ENCODE results near the gene NPAP1. TPM values are rescaled to one million over a fixed set of nuclear protein-coding genes. Genes with fewer than 3 reads are reported as not detected.

Gene NPAP1
- total and polyA plus RNA-seq, 2 donors (not counting 3 experiments of a cell fraction or from before 2014, with no cell fraction given) = not detected

DNA sequence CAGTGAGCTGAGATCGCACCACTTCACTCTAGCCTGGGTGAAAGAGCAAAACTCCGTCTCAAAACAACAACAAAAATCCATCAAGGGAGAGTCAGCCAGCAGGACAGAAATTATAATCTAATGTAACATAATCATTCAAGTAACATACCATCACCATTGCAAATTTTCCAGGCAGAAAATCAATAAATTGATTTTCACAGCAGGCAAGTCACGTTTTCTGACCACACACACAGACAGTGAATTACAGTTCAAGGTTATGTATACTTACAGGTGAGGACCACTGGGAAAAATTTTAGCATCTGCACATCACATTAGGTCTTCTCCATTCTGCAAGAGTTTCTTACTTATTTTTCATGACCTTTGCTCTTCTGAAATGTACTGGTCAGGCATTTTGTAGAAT, 29.9 kb upstream of the NPAP1 start:
- H3K4me3 ChIP-seq (replicated peaks in 1 of 3; ENCODE audit: insufficient read depth in 1 of 3, low read depth in 1 of 3, low read length in 3 of 3) = no peak overlapping the region

More for the DNA sequence above, 29.9 kb upstream of the NPAP1 start:
- peaks cover 7% of the 10 kb centered on the region for H3K9me3 ChIP-seq (replicated peaks; ENCODE audit: control insufficient read depth, insufficient read depth, low read length)
- no peaks in the 10 kb centered on the region for H3K36me3 ChIP-seq (ENCODE audit: control insufficient read depth in 2 of 2, extremely low read depth in 1 of 2, insufficient read depth in 2 of 2, low read length in 2 of 2)
- no peaks in the 10 kb centered on the region for H4K20me1 ChIP-seq (replicated peaks; ENCODE audit: control insufficient read depth, extremely low read depth, insufficient read depth, low read length)
- BruUV-seq (replicated peaks) = no TSS peak
- H3K9ac ChIP-seq (replicated peaks; ENCODE audit: extremely low read depth, insufficient read depth, low read length) = no peak overlapping the region
- no peak overlapping the region for H2AFZ ChIP-seq (ENCODE audit: low read depth, low read length)
- H3K4me2 ChIP-seq (ENCODE audit: insufficient read depth, low read length) = no peak overlapping the region
- no peaks in the 10 kb centered on the region for H3K27me3 ChIP-seq (ENCODE audit: control insufficient read depth in 2 of 2, insufficient read depth in 2 of 2, low read length in 2 of 2)
- H3K27ac ChIP-seq (ENCODE audit: insufficient read depth, low read depth, low read length) = no peak overlapping the region
- ChIA-PET POLR2A (no interaction called here), CTCF (no interaction called here)
- no peaks in the 10 kb centered on the region for H3K9me1 ChIP-seq (replicated peaks; ENCODE audit: control insufficient read depth, extremely low read depth, insufficient read depth, low read length)
- dilution Hi-C loops (cut with MboI; ENCODE audit: extremely low pct_ligation_motif_present, low sequenced_read_pairs) (no loop called here), intact Hi-C loops (cut with micrococcal nuclease) (no loop called here)
- H3K79me2 ChIP-seq (ENCODE audit: control insufficient read depth, insufficient read depth, low read length) = no peaks in the 10 kb centered on the region
- no peak for DNase-seq (ENCODE audit: low read depth, low spot score)
- FAIRE-seq = no peak
- TF ChIP-seq, protein P1, sequence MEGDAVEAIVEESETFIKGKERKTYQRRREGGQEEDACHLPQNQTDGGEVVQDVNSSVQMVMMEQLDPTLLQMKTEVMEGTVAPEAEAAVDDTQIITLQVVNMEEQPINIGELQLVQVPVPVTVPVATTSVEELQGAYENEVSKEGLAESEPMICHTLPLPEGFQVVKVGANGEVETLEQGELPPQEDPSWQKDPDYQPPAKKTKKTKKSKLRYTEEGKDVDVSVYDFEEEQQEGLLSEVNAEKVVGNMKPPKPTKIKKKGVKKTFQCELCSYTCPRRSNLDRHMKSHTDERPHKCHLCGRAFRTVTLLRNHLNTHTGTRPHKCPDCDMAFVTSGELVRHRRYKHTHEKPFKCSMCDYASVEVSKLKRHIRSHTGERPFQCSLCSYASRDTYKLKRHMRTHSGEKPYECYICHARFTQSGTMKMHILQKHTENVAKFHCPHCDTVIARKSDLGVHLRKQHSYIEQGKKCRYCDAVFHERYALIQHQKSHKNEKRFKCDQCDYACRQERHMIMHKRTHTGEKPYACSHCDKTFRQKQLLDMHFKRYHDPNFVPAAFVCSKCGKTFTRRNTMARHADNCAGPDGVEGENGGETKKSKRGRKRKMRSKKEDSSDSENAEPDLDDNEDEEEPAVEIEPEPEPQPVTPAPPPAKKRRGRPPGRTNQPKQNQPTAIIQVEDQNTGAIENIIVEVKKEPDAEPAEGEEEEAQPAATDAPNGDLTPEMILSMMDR (IDR thresholded peaks at IDR 0.05; ENCODE audit: extremely low read depth in 1 of 2, insufficient read depth in 1 of 2, low read depth in 1 of 2, low read length in 2 of 2) = no peak
- no peak for TF ChIP-seq MYC (IDR thresholded peaks at IDR 0.05; ENCODE audit: low read depth, low read length)
- TF ChIP-seq, protein P2, sequence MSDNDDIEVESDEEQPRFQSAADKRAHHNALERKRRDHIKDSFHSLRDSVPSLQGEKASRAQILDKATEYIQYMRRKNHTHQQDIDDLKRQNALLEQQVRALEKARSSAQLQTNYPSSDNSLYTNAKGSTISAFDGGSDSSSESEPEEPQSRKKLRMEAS (IDR thresholded peaks at IDR 0.05; ENCODE audit: insufficient read depth, insufficient read length) = no peak
- no peak for TF ChIP-seq FOS (IDR thresholded peaks at IDR 0.05; ENCODE audit: borderline replicate concordance, insufficient read depth, low read length)
- no peak for TF ChIP-seq POLR2A (IDR thresholded peaks at IDR 0.05; ENCODE audit: low read depth, low read length)
- TF ChIP-seq EZH2 (IDR thresholded peaks at IDR 0.05; ENCODE audit: borderline replicate concordance, low read depth, low read length, severe bottlenecking) = no peak
- TF ChIP-seq JUN (IDR thresholded peaks at IDR 0.05; ENCODE audit: borderline replicate concordance, insufficient read depth, insufficient read length, low read depth) = no peak
- TF ChIP-seq GATA2 (IDR thresholded peaks at IDR 0.05; ENCODE audit: insufficient read depth, insufficient read length, low read depth, low read length) = no peak
- no peak for TF ChIP-seq POLR2AphosphoS5 (IDR thresholded peaks at IDR 0.05; ENCODE audit: insufficient read depth, low read depth, low read length)
- H3K4me1 ChIP-seq (ENCODE audit: control insufficient read depth, extremely low read depth, insufficient read depth, low read length) = no peaks in the 10 kb centered on the region
